Activated naive CD8-positive, alpha-beta T cell treated with anti-CD3 and anti-CD28 coated beads for 36 hours (primary cell): Measurements from ENCODE around the gene CDH23. TPM values are rescaled to one million over a fixed set of nuclear protein-coding genes. Genes with fewer than 3 reads are reported as not detected.

ENCODE experiments used
- DNase-seq: peaks from one replicate; pipeline ENCODE4 v3.0.0; 2021
- H3K27ac Mint-ChIP-seq: one replicate; pipeline ENCODE4 v1.8.0; 2022; ENCODE audit warnings: mild to moderate bottlenecking, moderate library complexity, mixed read lengths
- H3K27me3 Mint-ChIP-seq: one replicate; pipeline ENCODE4 v1.8.0; 2022; ENCODE audit warnings: mild to moderate bottlenecking, mixed read lengths
- H3K36me3 Mint-ChIP-seq: one replicate; pipeline ENCODE4 v1.8.0; 2021; ENCODE audit warnings: mild to moderate bottlenecking, mixed read lengths
- H3K4me1 Mint-ChIP-seq: one replicate; pipeline ENCODE4 v1.8.0; 2021; ENCODE audit warnings: mixed read lengths
- H3K4me3 Mint-ChIP-seq: one replicate; pipeline ENCODE4 v1.8.0; 2022; ENCODE audit warnings: mild to moderate bottlenecking, moderate library complexity, mixed read lengths
- H3K9me3 Mint-ChIP-seq: one replicate; pipeline ENCODE4 v1.8.0; 2022; ENCODE audit warnings: mixed read lengths
- total RNA-seq, 2 experiments: library from RNA; stranded (reverse); gene quantifications; one replicate each; pipeline ENCODE4 v1.2.3, GENCODE V29; 2021

CDH23 gene
- total RNA-seq, 2 experiments from 2014 or later, result 1.4 TPM

GRCh38 chr10:71774916-71775702 is 378.4 kb downstream of the CDH23 start:
- DNase-seq, result no peak
- Mint-ChIP-seq H3K9me3 (peaks cover 3% of the 10 kb centered on the region), H3K4me3 (peak overlapping the region; percentile 81), H3K27me3 (no peaks in the 10 kb centered on the region), H3K36me3 (peaks cover 10% of the 10 kb centered on the region), H3K27ac (peak overlapping the region; percentile 82), H3K4me1 (peaks cover 54% of the 10 kb centered on the region)

DNA sequence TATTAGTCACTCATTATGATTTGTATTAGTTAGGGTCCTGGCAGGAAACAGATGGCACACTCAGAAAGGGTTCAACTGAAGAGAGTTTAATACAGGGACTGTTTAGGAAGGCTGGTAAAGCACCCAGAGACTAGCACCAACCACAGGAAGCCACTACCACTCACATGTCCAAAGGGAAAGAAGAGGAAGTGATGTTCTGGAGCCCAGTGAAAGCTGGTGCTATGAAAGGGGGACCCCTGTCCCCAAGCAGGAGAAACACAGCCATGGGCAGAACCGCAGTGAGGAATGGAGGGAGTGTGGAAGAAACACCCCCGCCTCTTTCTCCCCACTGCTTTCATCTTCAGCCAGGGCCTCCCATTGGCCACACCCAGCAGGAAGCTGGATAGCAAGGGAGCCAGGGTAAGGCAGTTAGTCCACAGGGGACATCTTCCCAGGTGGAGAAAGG is 379.8 kb downstream of the CDH23 start:
- Mint-ChIP-seq H3K4me1 (peaks cover 42% of the 10 kb centered on the region), H3K4me3 (no peak overlapping the region), H3K27me3 (no peaks in the 10 kb centered on the region), H3K9me3 (peaks cover 3% of the 10 kb centered on the region), H3K27ac (no peak overlapping the region), H3K36me3 (peaks cover 7% of the 10 kb centered on the region)
- DNase-seq, result no peak

DNA sequence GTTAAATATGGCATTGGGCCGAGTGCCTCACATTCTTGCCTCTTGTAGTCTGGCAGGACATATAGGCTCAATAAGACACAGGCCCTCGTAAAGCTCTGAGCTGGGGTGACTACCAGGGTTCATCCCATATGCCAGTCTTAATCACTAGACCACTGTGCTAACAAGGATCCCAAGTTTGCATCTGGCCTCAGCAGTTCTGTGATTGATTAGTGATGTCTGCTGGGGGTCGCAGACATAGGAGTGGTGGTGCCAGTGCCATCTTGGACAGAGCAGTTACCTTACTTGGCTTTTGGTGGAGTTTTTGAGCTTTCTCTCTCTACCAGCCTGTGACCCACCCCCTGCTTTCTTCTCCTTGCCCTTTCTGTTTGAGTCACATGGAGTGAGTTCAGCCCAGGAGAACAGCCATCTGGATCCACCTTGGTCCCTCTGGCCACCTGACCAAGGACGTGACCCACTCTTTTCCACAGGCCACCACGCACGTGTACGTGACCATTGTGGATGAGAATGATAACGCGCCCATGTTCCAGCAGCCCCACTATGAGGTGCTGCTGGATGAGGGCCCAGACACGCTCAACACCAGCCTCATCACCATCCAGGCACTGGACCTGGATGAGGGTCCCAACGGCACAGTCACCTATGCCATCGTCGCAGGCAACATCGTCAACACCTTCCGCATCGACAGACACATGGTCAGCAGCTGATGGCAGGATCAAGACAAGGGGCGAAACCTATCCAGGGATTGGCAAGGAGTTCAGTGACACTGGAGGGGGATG is 380.7 kb downstream of the CDH23 start:
- no peak overlapping the region for H3K4me3 Mint-ChIP-seq
- peaks cover 3% of the 10 kb centered on the region for H3K9me3 Mint-ChIP-seq
- no peak for DNase-seq
- H3K4me1 Mint-ChIP-seq, result peaks cover 33% of the 10 kb centered on the region
- H3K27ac Mint-ChIP-seq, result no peak overlapping the region
- no peaks in the 10 kb centered on the region for H3K27me3 Mint-ChIP-seq
- peaks cover 2% of the 10 kb centered on the region for H3K36me3 Mint-ChIP-seq

DNA sequence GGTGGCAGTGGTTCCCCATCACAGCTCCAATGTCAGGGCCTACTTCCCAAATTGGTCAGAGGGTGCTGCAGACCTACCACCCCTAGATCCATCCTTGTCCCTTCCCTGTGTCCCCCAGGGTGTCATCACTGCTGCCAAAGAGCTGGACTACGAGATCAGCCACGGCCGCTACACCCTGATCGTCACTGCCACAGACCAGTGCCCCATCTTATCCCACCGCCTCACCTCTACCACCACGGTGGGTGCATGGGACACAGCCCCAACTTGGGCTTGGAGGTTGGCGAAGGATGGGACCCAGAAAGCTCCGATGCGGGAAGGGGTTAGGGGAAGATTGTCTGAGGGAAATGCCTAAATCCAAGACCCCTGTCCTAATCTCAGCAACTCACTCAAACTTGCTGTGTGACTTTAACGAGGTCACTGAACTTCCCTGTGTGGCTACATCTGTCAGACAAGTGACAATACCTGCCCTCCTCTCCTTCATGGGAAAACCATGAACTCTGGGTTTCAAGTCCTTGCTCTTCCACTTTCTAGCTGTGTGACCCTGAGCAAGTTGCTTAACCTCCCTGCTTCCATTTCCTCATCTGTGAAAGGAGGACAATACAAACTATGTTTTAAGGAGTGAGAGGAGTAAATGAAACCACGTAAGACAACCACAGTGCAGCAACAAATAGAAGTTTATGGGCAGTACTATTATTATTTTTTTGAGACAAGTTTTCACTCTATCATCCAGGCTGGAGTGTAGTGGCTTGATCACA is 381.5 kb downstream of the CDH23 start:
- H3K27ac Mint-ChIP-seq, result no peak overlapping the region
- no peak overlapping the region for H3K4me3 Mint-ChIP-seq
- no peaks in the 10 kb centered on the region for H3K27me3 Mint-ChIP-seq

DNA sequence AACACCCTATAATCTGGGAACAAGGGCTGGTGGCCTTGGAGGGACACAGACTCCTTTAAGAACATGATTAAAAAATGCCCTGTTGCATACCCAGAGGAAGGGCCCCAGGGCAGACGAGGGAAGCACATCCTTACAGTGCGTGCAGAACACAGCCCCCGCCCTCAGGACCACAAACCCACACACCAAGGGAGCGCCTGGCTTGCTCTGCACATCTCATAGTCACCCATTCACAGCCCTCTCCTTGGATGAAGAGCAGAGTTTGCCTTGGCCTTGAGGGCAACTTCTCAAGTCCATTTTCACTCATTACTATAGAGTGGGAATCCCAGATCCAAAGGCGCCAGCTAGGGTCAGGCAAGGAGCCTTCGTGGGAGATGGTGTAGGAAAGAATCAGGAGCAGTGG is 382.9 kb downstream of the CDH23 start:
- Mint-ChIP-seq H3K27me3 (no peaks in the 10 kb centered on the region), H3K27ac (no peak overlapping the region), H3K4me1 (peaks cover 29% of the 10 kb centered on the region), H3K36me3 (peaks cover 2% of the 10 kb centered on the region), H3K4me3 (no peak overlapping the region), H3K9me3 (peaks cover 3% of the 10 kb centered on the region)
- DNase-seq, result no peak

More for the DNA sequence above, 381.5 kb downstream of the CDH23 start:
- Mint-ChIP-seq H3K4me1 (peaks cover 38% of the 10 kb centered on the region), H3K36me3 (peaks cover 2% of the 10 kb centered on the region), H3K9me3 (peaks cover 3% of the 10 kb centered on the region)
- DNase-seq, result no peak

DNA sequence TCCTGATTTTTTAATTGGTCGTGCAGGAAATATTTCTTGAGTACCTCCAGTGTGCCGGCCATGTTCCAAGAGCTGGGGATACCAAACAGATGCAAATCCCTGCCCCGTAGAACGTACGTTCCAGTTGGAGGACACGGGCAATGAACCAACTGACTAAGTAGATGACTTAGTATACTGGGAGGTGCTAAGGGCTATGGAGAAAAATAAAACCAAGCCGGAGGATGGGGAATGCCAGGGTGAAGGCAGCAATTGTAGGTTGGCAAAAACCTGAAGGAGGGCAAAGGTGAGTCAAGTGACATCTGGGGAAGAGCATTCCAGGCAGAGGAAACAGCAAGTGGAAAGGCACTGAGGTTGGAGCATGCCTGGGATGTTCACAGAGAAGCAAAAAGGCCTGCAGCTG is 383.4 kb downstream of the CDH23 start:
- Mint-ChIP-seq H3K4me3 (no peak overlapping the region), H3K27me3 (no peaks in the 10 kb centered on the region), H3K4me1 (peaks cover 25% of the 10 kb centered on the region), H3K36me3 (peaks cover 2% of the 10 kb centered on the region), H3K9me3 (peaks cover 3% of the 10 kb centered on the region), H3K27ac (no peak overlapping the region)
- DNase-seq, result no peak

GRCh38 chr10:71780719-71781118 is 384.0 kb downstream of the CDH23 start:
- H3K27ac Mint-ChIP-seq, result no peak overlapping the region
- H3K9me3 Mint-ChIP-seq, result peaks cover 3% of the 10 kb centered on the region
- H3K4me3 Mint-ChIP-seq, result no peak overlapping the region
- peaks cover 2% of the 10 kb centered on the region for H3K36me3 Mint-ChIP-seq
- DNase-seq, result no peak
- peaks cover 19% of the 10 kb centered on the region for H3K4me1 Mint-ChIP-seq
- no peaks in the 10 kb centered on the region for H3K27me3 Mint-ChIP-seq

GRCh38 chr10:71782221-71782916 is 385.6 kb downstream of the CDH23 start:
- Mint-ChIP-seq H3K36me3 (peaks cover 1% of the 10 kb centered on the region), H3K4me1 (peaks cover 7% of the 10 kb centered on the region)

GRCh38 chr10:71782917-71783490 is 386.3 kb downstream of the CDH23 start:
- Mint-ChIP-seq H3K27me3 (no peaks in the 10 kb centered on the region), H3K4me3 (no peak overlapping the region), H3K9me3 (no peaks in the 10 kb centered on the region), H3K27ac (no peak overlapping the region), H3K4me1 (peaks cover 6% of the 10 kb centered on the region), H3K36me3 (no peaks in the 10 kb centered on the region)
- DNase-seq, result no peak

More at GRCh38 chr10:71782221-71782916, 385.6 kb downstream of the CDH23 start:
- Mint-ChIP-seq H3K4me3 (no peak overlapping the region), H3K9me3 (peaks cover 1% of the 10 kb centered on the region), H3K27me3 (no peaks in the 10 kb centered on the region), H3K27ac (no peak overlapping the region)
- no peak for DNase-seq

DNA sequence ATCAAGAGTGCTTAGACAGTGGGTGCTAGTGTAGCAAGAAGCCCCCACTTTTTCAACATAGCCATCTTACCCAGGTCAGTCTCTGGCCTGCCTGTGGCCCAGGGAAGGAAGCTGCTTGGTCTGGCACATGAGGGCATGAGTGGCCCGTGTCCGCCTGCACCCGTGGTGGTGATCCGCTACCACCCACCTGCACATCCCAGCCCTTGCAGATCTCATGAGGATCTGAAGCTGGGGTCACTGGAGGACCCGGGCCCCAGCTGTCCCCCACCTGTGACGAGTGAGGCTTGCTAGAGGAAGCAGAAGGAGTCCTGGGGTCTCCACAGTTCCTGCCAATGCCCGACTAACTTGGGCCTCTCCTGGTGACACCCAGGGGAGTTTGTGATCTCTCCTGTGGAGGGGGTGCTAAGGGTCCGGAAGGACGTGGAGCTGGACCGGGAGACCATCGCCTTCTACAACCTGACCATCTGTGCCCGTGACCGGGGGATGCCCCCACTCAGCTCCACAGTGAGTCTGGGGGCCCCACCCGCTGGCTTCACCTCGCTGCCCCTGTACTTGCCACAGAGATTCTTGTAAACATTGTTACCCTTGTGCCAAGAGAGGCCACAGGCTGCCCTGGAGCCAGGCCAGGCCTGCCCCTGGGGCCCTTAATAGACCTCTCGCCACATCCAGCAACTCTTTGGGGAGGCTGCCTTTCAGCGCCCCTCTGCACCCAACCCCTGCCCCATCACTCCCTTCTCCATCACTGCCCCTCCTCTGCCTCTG is 387.4 kb downstream of the CDH23 start:
- no peak for DNase-seq

DNA sequence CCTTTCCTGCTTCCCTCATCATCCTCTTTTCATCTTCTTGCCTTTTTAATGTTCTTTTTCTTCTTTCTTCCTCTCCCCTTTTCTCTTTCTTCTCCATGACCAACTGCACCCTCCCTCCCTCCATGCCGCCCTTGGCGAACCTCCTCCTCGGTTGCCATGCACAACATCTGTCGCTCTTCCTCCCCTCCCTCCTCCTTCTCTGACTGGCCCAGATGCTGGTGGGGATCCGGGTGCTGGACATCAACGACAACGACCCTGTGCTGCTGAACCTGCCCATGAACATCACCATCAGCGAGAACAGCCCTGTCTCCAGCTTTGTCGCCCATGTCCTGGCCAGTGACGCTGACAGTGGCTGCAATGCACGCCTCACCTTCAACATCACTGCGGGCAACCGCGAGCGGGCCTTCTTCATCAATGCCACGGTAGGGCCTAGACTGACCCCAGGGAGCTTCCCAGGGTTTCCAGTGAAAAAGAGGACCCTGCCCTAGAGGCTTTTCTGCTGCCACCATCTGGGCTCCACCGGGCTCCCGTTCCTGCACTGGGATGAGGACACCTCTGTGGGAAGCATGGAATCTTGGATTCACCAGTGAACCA is 388.1 kb downstream of the CDH23 start:
- Mint-ChIP-seq H3K4me1 (peaks cover 6% of the 10 kb centered on the region), H3K4me3 (no peak overlapping the region), H3K9me3 (no peaks in the 10 kb centered on the region), H3K36me3 (no peaks in the 10 kb centered on the region), H3K27ac (no peak overlapping the region), H3K27me3 (no peaks in the 10 kb centered on the region)
- no peak for DNase-seq

More for the DNA sequence above, 387.4 kb downstream of the CDH23 start:
- Mint-ChIP-seq H3K27ac (no peak overlapping the region), H3K4me3 (no peak overlapping the region), H3K36me3 (no peaks in the 10 kb centered on the region), H3K4me1 (peaks cover 6% of the 10 kb centered on the region), H3K27me3 (no peaks in the 10 kb centered on the region), H3K9me3 (no peaks in the 10 kb centered on the region)

DNA sequence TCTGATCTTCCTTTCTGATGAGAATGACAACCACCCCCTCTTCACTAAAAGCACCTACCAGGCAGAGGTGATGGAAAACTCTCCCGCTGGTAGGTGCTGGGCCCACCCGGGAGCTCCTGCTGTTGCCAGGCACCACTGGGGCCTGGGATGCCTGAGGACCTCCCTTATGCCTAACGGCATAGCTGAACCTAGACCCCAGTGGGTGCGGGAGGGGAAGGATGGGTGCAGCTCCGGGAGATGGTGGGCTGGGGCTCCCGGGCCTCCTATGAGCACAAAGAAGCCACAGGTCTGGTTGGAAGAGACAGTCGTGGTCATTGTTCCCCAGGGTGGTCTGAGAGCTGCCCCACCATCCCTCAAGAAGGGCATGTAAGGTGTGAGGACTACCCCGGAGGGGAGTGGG is 392.2 kb downstream of the CDH23 start:
- Mint-ChIP-seq H3K4me3 (no peak overlapping the region), H3K27me3 (no peaks in the 10 kb centered on the region), H3K27ac (no peak overlapping the region), H3K9me3 (no peaks in the 10 kb centered on the region), H3K4me1 (peaks cover 8% of the 10 kb centered on the region), H3K36me3 (no peaks in the 10 kb centered on the region)
- DNase-seq, result no peak

DNA sequence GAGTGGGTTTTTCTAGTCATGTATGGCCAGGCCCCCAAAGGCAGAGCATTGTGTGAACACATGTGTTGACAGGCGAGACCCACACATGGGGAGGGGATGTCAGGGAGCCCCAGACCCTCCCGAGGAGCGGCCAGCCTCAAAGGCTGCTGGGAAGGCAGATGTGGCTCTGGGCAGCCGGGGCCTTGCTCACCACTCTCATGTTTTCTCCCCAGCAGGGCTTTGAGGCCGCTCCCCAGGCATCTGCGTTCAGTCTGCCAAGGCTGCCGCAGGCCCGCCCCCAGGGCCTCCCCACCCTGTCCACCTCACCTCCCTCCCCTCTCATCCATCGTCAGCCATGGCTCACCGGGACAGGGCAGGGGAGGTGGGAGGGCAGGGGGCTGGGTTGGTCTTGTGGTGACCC is 393.2 kb downstream of the CDH23 start:
- Mint-ChIP-seq H3K27ac (no peak overlapping the region), H3K36me3 (no peaks in the 10 kb centered on the region), H3K4me3 (no peak overlapping the region), H3K27me3 (no peaks in the 10 kb centered on the region), H3K9me3 (no peaks in the 10 kb centered on the region), H3K4me1 (peaks cover 8% of the 10 kb centered on the region)
- no peak for DNase-seq
